Heart left ventricle (tissue), 16 donors: Measurements from ENCODE around the gene WIPF3. TPM values are rescaled to one million over a fixed set of nuclear protein-coding genes. Genes with fewer than 3 reads are reported as not detected.

ENCODE experiments used
- ATAC-seq, 4 donors: fragments of 200-7000 bp; cut with Tn5 transposase; one replicate each; pipeline ENCODE4 v1.9.1; 2020 to 2022; ENCODE audit warnings: moderate library complexity in 4 of 4, mild to moderate bottlenecking in 3 of 4, moderate number of reproducible peaks in 1 of 4
- DNase-seq, 5 donors: peaks; one replicate each; pipeline ENCODE4 v3.0.0-alpha.2; 2020
- H3K27ac ChIP-seq, 12 donors: fragments of 200-600 bp; sonication (generic) in 4 of 12; one replicate each; pipeline versions ENCODE4 v1.5.0 to v1.8.0; 2016 to 2022; ENCODE audit warnings: mild to moderate bottlenecking in 2 of 12
- H3K27me3 ChIP-seq, 9 donors: fragments of 200-600 bp; sonication (generic) in 2 of 9; one replicate each; pipeline versions ENCODE4 v1.5.1 to v1.8.0; 2016 to 2022; ENCODE audit warnings: mild to moderate bottlenecking in 3 of 9
- H3K36me3 ChIP-seq, 9 donors: fragments of 200-600 bp; sonication (generic) in 2 of 9; one replicate each; pipeline versions ENCODE4 v1.5.0 to v1.8.0; 2018 to 2022; ENCODE audit warnings: mild to moderate bottlenecking in 2 of 9
- H3K4me1 ChIP-seq, 12 donors: fragments of 200-600 bp; sonication (generic) in 4 of 12; one replicate each; pipeline versions ENCODE4 v1.5.0 to v1.8.0; 2016 to 2022; ENCODE audit warnings: mild to moderate bottlenecking in 3 of 12
- H3K4me3 ChIP-seq, 12 donors: fragments of 200-600 bp; sonication (generic) in 4 of 12; one replicate each; pipeline versions ENCODE4 v1.5.0 to v1.8.0; 2017 to 2022; ENCODE audit warnings: mild to moderate bottlenecking in 9 of 12, moderate library complexity in 4 of 12
- H3K9me3 ChIP-seq, 12 donors: fragments of 200-600 bp; sonication (generic) in 4 of 12; one replicate each; pipeline versions ENCODE4 v1.5.0 to v1.8.0; 2016 to 2022; ENCODE audit warnings: mild to moderate bottlenecking in 1 of 12
- POLR2A ChIP-seq, 2 donors: fragments of 450-650 bp; IDR thresholded peaks; one replicate each; pipeline ENCODE4 v1.6.1; 2017; ENCODE audit warnings: antibody characterized with exemption in 2 of 2, mild to moderate bottlenecking in 2 of 2, moderate library complexity in 2 of 2
- WGBS, 4 donors: extraction: QIAGEN DNeasy Blood & Tissue Kit in 2 of 4; methylation state at CpG; one replicate each; pipeline versions ENCODE4 v1.1.5 to v1.1.7; 2013 to 2018; 5-methylcytosine and 5-hydroxymethylcytosine counted together
- intact Hi-C, 10 donors: fragments of 100-400 bp; cut with DNase I; formaldehyde crosslinking; loops; one replicate each; pipeline versions ENCODE4 v1.11.1 to v1.14.2; 2022
- polyA plus RNA-seq, 2 donors: library from polyadenylated mRNA; stranded (reverse); fragments of 200-250 nt; gene quantifications; one replicate each; pipeline ENCODE4 v1.2.3, GENCODE V29; 2013
- total RNA-seq, 9 donors: library from RNA; depleted of rRNA in 2 of 9; stranded (reverse); fragments of >200 nt in 2 of 9; fragmentation: NEBNext Ultra II Directional in 3 of 9; extraction: Animal tissue kit (Norgen Biotek cat#: 25700) in 3 of 9; gene quantifications; one replicate each; pipeline versions ENCODE4 v1.1.0 to v1.2.4, GENCODE V29; 2016 to 2023
- TF ChIP-seq, protein P1 (sequence below), 12 donors: fragments of 200-600 bp; sonication (generic) in 4 of 12; IDR thresholded peaks; one replicate each; pipeline versions ENCODE4 v1.5.0 to v1.8.0; 2018 to 2022; ENCODE audit warnings: antibody characterized with exemption in 12 of 12, mild to moderate bottlenecking in 5 of 12
- donor health status: ischemic (EF 13 %, LVEDD 7.1; RV severe dilation, severe dysfunction).
- donor health status: healthy with polysubstance abuse.
- donor health status: DM: no; HTN: yes; CAD: no.
- donor health status: DM: no; HTN: no; CAD: no.
- donor health status: ischemic (EF 25% LVEDD 6.9; RV normal size, moderate dysfunction).
- donor health status: ischemic (EF 25% LVEDD 5.7; RV mildly dilated, moderate dysfunction).
- donor health status: healthy.
- donor health status: DM: yes; HTN: yes; CAD: no.
- donor health status: ischemic (EF 35%, LVEDD 5.7; RV mildly dilated, moderate dysfunction).
- donor health status: nonischemic (EF 11% LVEDD 7.7; RV severe dilation, severe dysfunction).
- donor health status: DM: yes; HTN: yes; CAD: no.
- donor health status: PGD.
- donor health status: ischemic (EF 29% LVEDD 5.4; RV normal size, mild dysfunction).
- donor health status: nonischemic (EF 23%, LVEDD 6.1; RV moderate dilation, normal function).

Gene WIPF3
- total and polyA plus RNA-seq, 11 donors: 1.2 to 16.5 (median 6.8) TPM

GRCh38 chr7:29898301-29898700, 92.0 kb downstream of the WIPF3 start:
- TF ChIP-seq, protein P1, sequence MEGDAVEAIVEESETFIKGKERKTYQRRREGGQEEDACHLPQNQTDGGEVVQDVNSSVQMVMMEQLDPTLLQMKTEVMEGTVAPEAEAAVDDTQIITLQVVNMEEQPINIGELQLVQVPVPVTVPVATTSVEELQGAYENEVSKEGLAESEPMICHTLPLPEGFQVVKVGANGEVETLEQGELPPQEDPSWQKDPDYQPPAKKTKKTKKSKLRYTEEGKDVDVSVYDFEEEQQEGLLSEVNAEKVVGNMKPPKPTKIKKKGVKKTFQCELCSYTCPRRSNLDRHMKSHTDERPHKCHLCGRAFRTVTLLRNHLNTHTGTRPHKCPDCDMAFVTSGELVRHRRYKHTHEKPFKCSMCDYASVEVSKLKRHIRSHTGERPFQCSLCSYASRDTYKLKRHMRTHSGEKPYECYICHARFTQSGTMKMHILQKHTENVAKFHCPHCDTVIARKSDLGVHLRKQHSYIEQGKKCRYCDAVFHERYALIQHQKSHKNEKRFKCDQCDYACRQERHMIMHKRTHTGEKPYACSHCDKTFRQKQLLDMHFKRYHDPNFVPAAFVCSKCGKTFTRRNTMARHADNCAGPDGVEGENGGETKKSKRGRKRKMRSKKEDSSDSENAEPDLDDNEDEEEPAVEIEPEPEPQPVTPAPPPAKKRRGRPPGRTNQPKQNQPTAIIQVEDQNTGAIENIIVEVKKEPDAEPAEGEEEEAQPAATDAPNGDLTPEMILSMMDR (IDR thresholded peaks at IDR 0.05): no peak
- no peak for TF ChIP-seq POLR2A (IDR thresholded peaks at IDR 0.05)
- intact Hi-C loops: no loop called here
- no peak for ATAC-seq

DNA sequence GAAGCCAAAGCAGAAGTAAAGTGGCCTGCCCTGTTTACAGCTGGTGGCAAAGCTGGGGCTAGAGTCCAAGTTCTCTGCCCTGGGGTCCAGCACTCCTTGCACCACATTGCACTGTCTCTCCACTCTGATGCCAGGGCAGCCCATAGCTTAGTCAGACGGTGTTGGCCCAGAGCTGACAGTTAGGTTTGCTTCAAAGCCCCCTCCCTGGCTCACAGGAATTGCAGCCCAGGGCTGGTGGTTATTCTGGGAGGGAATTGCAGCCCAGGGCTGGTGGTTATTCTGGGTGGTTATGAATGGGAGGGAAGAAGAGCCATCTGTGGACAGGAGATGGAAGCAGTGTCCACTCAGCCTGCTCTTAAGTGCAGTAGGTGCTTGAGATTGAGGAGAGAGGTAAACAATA, 94.4 kb downstream of the WIPF3 start:
- intact Hi-C loops: no loop called here
- TF ChIP-seq POLR2A (IDR thresholded peaks at IDR 0.05): no peak
- TF ChIP-seq, protein P1 (IDR thresholded peaks at IDR 0.05): no peak
- peaks cover 0 to 18% (median 0%) of the 10 kb centered on the region in 9 donors for H3K36me3 ChIP-seq

More at GRCh38 chr7:29898301-29898700, 92.0 kb downstream of the WIPF3 start:
- H3K4me1 ChIP-seq: no peaks in the 10 kb centered on the region
- H3K4me3 ChIP-seq: no peak overlapping the region
- no peak overlapping the region for H3K27ac ChIP-seq
- DNase-seq: no peak
- H3K9me3 ChIP-seq: peaks cover 0 to 13% (median 0%) of the 10 kb centered on the region in 12 donors
- H3K27me3 ChIP-seq: no peaks in the 10 kb centered on the region
- WGBS, 4 donors: 54 to 62% (median 60%) methylated on average over 5 of the region's 5 CpGs
- no peaks in the 10 kb centered on the region for H3K36me3 ChIP-seq

DNA sequence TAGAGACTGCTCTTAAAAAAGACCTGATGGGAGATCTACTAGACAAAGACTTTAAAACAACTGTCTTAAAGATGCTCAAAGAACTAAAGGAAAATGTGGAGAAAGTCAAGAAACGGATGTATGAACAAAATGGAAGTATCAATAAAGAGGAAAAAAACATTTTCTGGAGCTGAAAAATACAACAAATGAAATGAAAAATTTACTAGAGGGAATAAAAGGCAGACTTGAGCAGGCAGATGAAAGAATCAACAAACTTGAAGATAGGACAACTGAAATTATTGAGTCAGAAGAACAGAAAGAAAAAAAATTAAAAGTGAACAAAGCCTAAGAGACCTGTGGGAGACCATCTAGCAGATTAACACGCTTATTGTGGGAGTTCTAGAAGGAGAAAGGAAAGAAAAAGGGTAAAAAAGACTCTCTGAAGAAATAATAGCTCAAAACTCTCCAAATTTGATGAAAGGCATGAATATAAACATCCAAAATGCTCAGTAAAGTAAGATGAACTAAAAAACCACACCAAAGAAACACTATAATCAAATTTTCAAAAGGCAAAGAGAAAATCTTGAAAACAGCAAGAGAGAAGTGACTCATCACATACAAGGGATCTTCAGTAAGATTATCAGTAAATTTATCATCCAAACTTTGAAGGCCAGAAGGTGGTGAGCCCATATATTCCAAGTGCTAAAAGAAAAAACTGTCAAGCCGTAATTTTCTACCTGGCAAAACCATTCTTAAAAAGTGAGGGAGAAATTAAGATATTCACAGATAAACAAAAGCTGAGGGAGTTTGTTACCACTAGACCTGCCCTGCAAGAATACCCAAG, 100.1 kb downstream of the WIPF3 start:
- ATAC-seq (no peak), DNase-seq (no peak)
- Histone ChIP-seq H3K4me3 (no peak overlapping the region), H3K4me1 (no peaks in the 10 kb centered on the region), H3K27ac (no peak overlapping the region), H3K27me3 (no peaks in the 10 kb centered on the region), H3K9me3 (peaks cover 0 to 33% (median 17%) of the 10 kb centered on the region in 12 donors), H3K36me3 (peaks cover 0 to 30% (median 0%) of the 10 kb centered on the region in 9 donors)
- intact Hi-C loops: no loop called here
- WGBS, 4 donors: 86 to 90% (median 88%) methylated on average over 3 of the region's 3 CpGs
- TF ChIP-seq, protein P1 (IDR thresholded peaks at IDR 0.05): no peak
- no peak for TF ChIP-seq POLR2A (IDR thresholded peaks at IDR 0.05)

More for the DNA sequence above, 94.4 kb downstream of the WIPF3 start:
- no peak overlapping the region for H3K27ac ChIP-seq
- no peaks in the 10 kb centered on the region for H3K27me3 ChIP-seq
- no peak for DNase-seq
- peaks cover 0 to 20% (median 3%) of the 10 kb centered on the region in 12 donors for H3K9me3 ChIP-seq
- 36 to 65% (median 63%) methylated on average over 1 of the region's 1 CpG for WGBS, 4 donors
- H3K4me3 ChIP-seq: no peak overlapping the region
- no peaks in the 10 kb centered on the region for H3K4me1 ChIP-seq
- ATAC-seq: no peak

GRCh38 chr7:29914180-29914579, 107.9 kb downstream of the WIPF3 start:
- 86 to 92% (median 89%) methylated on average over 4 of the region's 4 CpGs for WGBS, 4 donors
- Histone ChIP-seq H3K4me1 (peaks cover 0 to 11% (median 0%) of the 10 kb centered on the region in 12 donors), H3K4me3 (no peak overlapping the region), H3K36me3 (peaks cover 0 to 4% (median 0%) of the 10 kb centered on the region in 9 donors), H3K27ac (no peak overlapping the region), H3K9me3 (no peaks in the 10 kb centered on the region), H3K27me3 (no peaks in the 10 kb centered on the region)
- intact Hi-C loops: no loop called here
- TF ChIP-seq, protein P1 (IDR thresholded peaks at IDR 0.05): no peak
- TF ChIP-seq POLR2A (IDR thresholded peaks at IDR 0.05): no peak
- no peak for ATAC-seq
- no peak for DNase-seq
